HEK293T (cell line): ENCODE results near the gene SLC8A1.

Experiments
- FOXK2 ChIP-seq: fragments of 450-650 bp; IDR thresholded peaks from 2 replicates; pipeline ENCODE4 v1.6.1; 2016; ENCODE audit warnings: mild to moderate bottlenecking
- FOXM1 ChIP-seq: fragments of 450-650 bp; IDR thresholded peaks from 2 replicates; pipeline ENCODE4 v1.6.1; 2017; ENCODE audit warnings: mild to moderate bottlenecking, borderline replicate concordance
- L3MBTL2 ChIP-seq: fragments of 450-650 bp; conservative IDR thresholded peaks from 2 replicates; pipeline ENCODE4 v1.6.1; 2016; ENCODE audit warnings: mild to moderate bottlenecking

DNA sequence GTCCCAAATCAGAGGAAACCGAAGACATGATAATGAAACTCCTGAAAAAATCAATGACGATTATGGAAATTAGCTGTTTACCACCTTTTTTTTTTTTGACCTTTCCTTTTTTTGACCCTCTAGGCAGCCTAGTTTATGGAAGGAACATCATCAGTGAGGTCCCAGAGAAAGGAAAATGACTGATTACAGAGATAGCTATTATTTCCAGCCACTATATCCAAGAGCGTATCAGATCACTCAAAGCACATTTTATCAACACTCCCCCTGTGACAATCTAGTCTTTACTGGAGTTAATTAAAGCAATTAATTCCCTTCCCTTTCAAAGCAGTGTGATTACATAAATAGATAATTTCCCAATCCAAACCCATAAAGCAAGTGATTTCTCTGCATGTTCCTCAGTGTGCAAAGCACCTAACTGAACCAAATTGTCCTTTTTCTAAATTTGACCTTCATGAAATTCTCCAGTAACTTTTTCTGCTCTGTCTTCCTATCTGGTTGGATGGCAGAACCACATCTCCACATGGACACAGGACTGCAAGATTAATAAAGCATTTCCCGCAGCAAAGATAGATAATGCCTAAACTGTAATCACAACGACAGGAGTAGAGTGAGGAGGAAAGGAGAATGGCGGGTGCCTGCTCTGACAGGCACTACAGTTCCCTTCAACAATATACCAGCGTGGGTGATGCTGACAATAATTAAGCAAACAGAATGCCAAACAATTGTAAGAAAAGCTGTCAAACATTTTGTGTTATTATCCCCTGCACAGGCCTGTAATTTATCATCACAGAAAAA is 194.4 kb downstream of the SLC8A1 start:
- TF ChIP-seq FOXM1 (no peak), FOXK2 (no peak), L3MBTL2 (no peak)
